GM18526 (cell line): ENCODE data around the gene ARHGDIB.
A peak's percentile ranks its signal among the peaks of the same experiment; 100 is the strongest.

Source experiments
- POLR2A ChIP-seq: IDR thresholded peaks from 3 replicates; pipeline ENCODE4 v1.6.1; 2011; ENCODE audit not compliant: insufficient read length; ENCODE audit errors: extremely low read depth

Gene ARHGDIB

DNA sequence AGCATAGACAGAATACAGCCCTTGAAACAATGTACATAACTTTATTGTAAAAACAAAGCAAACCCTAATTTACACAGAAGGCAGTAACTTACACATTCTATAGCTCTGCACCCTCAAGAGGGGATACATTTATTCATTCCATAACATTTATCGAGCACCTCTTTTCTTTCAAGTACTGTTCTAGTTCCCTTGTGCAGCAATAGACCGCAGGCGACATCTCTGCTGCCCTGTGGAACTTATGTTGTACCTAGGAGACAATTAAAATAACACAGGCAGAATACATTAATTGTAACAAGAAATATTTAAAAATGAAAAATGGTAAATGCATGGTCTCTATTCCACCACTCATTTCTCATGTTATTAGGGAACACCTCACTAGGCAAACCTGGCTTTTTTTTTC, 1.4 kb upstream of the ARHGDIB start:
- no peak for TF ChIP-seq POLR2A

DNA sequence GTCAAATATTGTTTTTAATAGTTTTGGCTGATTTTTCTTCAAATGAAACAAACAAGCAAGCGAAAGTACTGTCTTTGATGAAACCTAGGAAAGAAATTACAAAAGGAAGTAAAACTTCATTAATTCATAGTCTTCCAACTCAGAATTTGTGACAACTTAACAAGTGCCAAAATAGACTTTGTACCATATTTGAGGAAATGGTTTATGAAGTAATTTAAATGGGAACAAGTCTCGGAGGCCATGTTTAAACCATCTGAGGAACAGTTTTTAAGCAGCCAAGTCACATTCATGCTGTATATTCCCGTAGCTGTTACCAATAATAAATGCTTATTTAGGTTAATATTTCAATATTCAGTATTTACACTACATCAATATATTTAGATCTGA, 745 bp upstream of the ARHGDIB start:
- no peak for TF ChIP-seq POLR2A

DNA sequence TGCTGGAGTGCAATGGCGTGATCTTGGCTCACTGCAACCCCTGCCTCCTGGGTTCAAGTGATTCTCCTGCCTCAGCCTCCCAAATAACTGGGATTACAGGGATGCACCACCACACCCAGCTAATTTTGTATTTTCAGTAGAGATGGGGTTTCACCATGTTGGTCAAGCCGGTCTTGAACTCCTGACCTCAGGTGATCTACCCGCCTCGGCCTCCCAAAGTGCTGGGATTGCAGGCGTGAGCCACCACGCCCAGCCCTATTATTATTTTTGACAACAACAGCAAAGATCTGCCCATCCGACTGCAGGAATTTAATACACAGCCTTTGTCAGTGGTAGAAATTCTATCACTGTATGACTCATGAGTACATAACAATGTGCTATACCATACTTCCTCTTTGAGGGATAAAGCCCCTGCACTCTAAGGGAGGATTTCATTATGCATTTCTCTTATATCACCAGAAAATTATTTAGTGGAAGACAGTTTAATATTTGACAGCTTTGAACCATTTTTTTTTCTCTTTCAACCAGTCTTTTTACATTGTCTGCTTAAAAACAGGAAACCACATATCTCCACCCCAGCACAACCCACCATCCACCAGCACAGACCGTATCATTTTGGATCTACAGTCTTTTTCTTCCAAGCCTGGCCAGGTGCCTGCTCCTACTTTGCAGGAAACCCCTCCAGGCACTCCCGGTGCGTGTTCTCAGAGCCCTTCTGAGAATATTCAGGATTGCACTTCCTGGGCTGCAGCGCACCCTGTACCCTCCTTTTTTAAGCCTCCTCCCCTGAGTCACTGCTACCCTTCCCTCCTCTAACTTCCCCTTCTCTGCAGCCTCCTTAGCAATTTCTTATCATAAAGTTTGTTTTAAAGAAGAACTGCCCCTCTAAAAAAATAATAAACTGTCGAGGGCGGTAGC, 594 bp downstream of the ARHGDIB start:
- TF ChIP-seq POLR2A = peak; percentile 1

DNA sequence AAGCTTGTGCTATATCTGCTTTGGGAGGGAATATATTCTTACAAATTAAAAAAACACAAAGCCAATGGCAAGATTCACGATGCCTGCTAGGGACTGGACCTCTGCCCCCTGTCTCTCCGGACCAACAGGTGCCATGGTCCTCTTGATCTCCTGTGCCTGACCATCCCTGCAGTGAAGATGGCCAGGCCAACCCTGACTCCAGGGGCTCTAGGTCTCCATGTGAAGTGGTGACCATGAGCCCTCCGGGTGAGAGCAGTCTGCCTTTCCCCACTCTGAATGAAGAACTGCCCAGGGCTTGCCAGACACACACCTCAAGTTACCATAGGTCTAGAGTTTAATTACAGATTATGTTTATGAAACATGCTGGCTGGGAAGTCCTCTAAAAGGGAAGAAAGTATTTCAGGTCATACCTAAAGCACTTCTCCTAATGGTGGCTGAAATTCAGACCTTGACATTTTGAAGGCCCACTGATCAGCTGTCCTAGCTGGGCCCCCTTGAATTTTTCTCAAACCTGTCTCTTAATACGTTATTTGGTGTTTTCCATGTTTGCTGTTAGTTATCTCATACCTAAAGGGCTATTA, 1.4 kb downstream of the ARHGDIB start:
- no peak for TF ChIP-seq POLR2A

DNA sequence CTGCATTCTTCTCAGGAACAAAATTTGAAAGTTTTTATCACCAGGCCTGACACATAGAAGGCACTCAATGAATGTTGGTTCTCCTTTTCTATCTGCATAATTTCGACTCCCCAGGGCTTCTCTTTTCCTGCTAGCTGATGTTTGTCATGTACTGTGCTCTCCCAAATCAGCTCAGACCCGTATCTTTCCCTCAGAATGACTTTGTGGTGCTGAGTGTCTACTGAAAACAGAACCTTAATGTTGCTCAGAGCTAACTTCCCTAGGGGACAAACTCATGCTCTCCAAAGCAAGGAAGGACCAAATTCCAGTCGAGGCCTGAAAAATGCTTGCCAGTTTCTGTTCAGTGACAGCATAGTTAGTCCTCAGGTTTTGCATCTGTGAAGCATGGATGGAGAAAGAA, 1.9 kb downstream of the ARHGDIB start:
- no peak for TF ChIP-seq POLR2A

DNA sequence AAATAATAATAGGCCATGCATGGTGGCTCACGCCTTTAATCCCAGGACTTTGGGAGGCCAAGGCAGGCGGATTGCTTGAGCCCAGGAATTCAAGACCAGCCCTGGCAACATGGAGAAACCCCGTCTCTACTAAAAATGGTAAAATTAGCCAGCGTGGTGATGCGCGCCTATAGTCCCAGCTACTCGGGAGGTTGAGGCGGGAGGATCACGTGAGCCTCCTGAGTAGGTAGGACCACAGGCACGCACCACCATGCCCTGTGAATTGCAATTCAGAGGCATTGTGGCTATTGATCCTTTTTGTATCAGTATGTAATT, 2.3 kb downstream of the ARHGDIB start:
- TF ChIP-seq POLR2A = no peak

DNA sequence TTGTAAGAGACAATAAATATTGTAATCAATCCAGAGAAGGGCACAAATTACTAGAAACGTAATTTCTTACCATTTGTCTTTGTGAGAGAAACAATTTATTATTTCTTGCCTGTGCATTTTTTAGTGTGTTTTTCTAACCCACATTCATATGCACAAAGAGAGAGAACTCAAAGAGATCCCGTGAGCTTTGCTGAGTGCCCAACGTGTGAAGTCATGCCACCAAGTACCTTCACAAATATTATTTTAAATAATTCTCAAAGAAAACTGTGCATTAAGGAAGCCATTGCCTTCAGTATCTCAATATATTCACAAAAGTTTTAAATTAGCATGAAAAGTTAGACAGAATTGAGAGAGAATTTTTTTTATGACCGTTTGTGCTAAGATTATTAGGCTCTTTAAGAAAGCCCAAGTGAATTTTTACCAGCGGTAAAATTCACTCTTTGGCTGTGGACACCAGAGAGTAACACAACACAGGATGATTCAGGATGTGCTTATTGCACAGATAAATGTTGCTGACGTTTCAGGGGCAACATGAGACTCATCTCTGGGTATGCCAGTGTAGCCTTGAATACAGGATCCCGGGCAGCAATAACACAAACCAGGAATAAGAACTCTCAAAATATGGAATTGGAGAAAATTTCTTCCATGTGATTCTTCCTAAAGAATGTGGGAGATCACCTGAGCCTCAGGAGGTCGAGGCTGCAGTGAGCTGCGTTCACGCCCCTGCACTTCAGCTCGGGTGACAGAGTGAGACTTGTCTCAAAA, 2.9 kb downstream of the ARHGDIB start:
- no peak for TF ChIP-seq POLR2A

DNA sequence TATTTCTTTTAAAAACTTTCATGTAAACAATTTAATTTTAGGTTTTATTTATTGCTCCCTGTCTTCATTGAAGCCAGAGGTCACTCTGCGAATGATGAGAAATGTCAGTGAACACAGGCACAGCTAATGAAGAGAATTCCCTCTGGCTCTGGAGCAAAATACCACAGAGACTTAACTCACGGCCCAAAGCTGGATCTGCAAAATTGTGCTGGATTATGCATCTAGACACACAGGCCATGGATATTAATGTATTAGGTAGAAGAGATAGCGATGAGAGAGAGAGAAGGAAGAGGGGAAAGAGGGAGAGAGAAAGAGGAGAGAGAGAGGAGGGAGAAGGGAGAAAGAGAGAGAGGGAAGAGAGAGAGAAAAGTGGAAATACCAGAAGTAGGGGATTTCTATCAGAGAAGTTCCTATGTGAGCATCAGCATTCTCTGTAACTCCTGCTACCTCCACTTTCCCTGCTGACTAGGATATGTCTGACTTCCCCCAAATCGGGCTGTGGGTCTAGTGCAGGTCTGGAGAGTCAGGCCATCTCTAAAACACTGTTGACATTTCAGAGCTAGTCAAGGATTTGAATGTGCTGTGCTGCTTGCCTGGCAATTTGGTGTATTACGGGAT, 3.7 kb downstream of the ARHGDIB start:
- TF ChIP-seq POLR2A = no peak

DNA sequence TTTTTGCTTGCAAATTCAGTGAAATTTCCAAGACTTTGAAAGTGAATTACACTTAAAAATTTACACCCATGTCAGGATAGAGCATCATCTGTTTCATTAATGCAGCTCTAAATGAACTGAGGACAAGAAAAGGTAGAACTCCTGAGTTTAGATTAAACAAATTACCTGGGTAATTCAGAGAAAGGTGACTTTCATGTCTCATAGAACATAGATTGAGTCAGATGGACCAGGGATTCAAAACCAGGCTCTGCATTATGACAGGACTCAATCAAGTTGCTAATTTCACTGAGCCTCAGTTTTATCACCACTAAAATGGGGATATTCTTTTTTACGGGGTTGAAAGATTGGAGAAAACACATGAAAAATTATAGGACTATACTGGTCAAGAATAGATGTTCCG, 4.5 kb downstream of the ARHGDIB start:
- no peak for TF ChIP-seq POLR2A

DNA sequence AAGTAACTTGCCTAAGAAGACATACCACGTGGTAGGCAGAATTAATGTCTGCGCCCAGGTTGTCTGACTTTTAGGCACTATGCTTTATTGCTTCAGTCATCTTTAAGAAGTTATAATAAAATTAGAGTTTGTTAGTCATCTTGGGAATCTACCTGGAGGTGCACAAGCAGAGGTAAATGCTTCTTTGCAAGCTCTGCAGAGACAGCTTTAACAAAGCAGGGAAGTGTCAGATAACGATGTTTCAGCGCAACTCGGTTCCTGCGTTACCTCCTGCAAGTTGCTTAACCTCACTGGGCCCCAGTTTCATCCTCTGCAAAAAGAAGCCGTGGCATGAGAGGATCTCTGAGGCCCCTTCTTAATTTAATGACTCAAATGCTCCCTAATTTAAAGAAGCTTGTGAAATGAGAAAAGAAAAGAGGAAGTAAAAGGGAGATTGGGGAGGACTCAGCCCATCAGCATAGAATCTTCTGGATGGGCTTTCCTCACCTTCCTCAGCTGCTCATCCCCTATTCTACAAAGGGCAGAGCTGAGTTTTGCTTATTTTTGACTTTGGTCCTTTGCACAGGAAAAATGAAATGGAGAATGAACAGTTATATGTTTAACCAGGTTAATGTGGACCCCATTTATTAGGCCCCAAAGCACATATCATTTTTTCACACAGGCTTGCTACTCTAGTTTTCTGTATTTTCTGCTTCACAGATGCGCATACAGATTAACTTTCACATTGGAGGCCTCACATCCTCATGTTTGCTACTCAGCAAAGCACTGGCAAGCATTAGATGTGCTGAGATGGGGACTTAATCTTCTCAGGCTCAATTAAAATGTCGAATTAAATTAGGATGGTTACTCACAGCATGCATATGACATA, 5.1 kb downstream of the ARHGDIB start:
- no peak for TF ChIP-seq POLR2A

DNA sequence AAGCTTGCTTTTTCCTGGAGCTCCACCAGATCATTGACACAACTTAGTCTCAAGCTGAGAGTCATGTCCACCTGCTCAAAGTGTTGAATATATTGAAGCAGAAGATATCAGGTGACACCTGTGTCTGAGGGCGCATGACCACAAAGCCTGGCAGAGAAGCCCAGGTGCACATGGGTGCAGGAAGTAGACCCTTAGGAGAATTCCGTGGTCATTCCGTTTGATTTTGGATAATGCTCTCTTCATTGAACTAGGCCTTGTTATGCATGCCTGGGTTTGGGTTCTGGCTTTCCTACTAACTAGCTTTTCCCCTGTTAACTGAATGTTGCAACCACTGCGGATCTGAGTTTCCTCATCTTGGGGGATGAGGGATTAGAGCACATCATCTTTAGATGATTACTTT, 7.1 kb downstream of the ARHGDIB start:
- no peak for TF ChIP-seq POLR2A

DNA sequence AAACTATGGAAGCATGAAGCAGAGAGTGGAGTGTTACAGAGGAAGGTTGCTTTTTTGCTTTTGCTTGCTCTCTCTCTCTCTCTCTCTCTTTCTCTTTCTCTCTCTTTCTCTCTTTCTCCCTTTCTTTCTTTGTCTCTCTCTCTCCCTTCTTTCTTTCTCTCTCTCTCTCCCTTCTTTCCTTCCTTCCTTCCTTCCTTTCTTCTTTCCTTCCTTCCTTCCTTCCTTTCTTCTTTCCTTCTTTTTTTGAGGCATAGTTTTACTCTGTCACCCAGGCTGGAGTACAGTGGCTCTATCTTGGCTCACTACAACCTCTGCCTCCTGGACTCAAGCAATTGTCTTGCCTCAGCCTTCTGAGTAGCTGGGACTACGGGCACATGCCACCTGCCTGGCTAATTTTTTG, 7.6 kb downstream of the ARHGDIB start:
- no peak for TF ChIP-seq POLR2A

DNA sequence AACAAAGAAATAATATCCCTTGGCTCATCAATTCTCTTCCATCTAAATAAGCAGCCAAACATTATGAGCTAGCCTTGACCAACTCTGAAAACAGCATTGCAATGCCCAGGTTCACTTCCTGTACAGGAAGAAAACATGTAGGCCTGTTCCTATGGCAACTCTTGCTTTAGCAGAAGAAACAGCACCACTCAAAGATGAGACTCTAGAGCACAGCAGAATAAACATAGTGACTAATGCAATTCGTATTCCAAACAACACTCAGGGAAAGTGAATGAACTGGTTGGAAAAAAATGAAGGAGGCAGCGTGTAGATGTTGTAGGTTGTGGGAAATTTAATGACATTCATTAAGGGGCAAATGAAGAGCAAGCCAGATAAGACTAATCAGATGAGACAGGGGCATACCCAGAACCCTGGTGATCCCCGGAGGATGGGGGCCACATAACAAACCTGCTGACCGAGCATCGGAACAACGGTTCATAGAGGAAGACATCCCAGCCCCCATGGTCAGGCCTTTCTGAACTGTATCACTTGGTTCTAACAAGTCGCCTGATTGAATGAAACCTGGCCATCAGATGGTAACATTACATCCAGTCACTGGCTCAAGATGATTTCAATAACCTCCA, 9.0 kb downstream of the ARHGDIB start:
- no peak for TF ChIP-seq POLR2A

DNA sequence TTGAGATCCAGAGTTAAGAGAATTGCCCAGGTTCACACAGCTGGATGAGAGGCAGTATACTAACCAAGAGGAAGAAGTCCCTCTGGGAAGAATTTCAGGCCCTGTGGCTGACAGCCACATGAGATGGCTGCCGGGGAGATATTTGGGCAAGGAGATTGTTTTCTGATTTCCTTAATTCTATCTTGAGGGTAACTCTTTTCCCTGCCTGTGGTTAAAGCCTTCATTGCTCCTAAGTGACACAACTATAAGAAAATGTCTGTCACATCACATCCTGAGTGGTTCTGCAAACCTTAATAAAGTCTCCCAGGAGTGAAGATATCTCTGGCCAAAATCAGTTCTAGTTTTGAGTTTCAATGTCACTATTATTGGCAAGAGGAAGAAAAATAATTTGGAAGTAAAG, 9.6 kb downstream of the ARHGDIB start:
- TF ChIP-seq POLR2A = no peak
